Activated naive CD8-positive, alpha-beta T cell treated with anti-CD3 and anti-CD28 coated beads for 36 hours (primary cell): ENCODE measurements around the gene PRCD. TPM values are rescaled to one million over a fixed set of nuclear protein-coding genes. Genes with fewer than 3 reads are reported as not detected.

Experiments used
- DNase-seq: peaks from one replicate; pipeline ENCODE4 v3.0.0; 2021
- H3K27ac Mint-ChIP-seq: one replicate; pipeline ENCODE4 v1.8.0; 2022; ENCODE audit warnings: mild to moderate bottlenecking, moderate library complexity, mixed read lengths
- H3K27me3 Mint-ChIP-seq: one replicate; pipeline ENCODE4 v1.8.0; 2022; ENCODE audit warnings: mild to moderate bottlenecking, mixed read lengths
- H3K36me3 Mint-ChIP-seq: one replicate; pipeline ENCODE4 v1.8.0; 2021; ENCODE audit warnings: mild to moderate bottlenecking, mixed read lengths
- H3K4me1 Mint-ChIP-seq: one replicate; pipeline ENCODE4 v1.8.0; 2021; ENCODE audit warnings: mixed read lengths
- H3K4me3 Mint-ChIP-seq: one replicate; pipeline ENCODE4 v1.8.0; 2022; ENCODE audit warnings: mild to moderate bottlenecking, moderate library complexity, mixed read lengths
- H3K9me3 Mint-ChIP-seq: one replicate; pipeline ENCODE4 v1.8.0; 2022; ENCODE audit warnings: mixed read lengths
- total RNA-seq, 2 experiments: library from RNA; stranded (reverse); gene quantifications; one replicate each; pipeline ENCODE4 v1.2.3, GENCODE V29; 2021

The PRCD gene
- total RNA-seq, 2 experiments from 2014 or later: 0.36 to 0.66 TPM

- H3K4me3 Mint-ChIP-seq: no peak overlapping the region
- H3K27me3 Mint-ChIP-seq: no peaks in the 10 kb centered on the region
- H3K9me3 Mint-ChIP-seq: no peaks in the 10 kb centered on the region
- DNase-seq: no peak
- H3K27ac Mint-ChIP-seq: no peak overlapping the region
- peaks cover 6% of the 10 kb centered on the region for H3K36me3 Mint-ChIP-seq
- H3K4me1 Mint-ChIP-seq: peaks cover 10% of the 10 kb centered on the region
These were observed 32.5 kb downstream of the PRCD start for GRCh38 chr17:76572201-76572910.

- Mint-ChIP-seq H3K4me1 (peaks cover 2% of the 10 kb centered on the region), H3K27ac (no peak overlapping the region), H3K36me3 (peaks cover 4% of the 10 kb centered on the region)
These were observed 33.3 kb downstream of the PRCD start for GRCh38 chr17:76573096-76573495.

GRCh38 chr17:76574166-76574565, 34.3 kb downstream of the PRCD start:
- Mint-ChIP-seq H3K9me3 (no peaks in the 10 kb centered on the region), H3K4me1 (peaks cover 1% of the 10 kb centered on the region), H3K4me3 (no peak overlapping the region), H3K36me3 (peaks cover 4% of the 10 kb centered on the region), H3K27ac (no peak overlapping the region), H3K27me3 (no peaks in the 10 kb centered on the region)
- DNase-seq: no peak

More at GRCh38 chr17:76573096-76573495, 33.3 kb downstream of the PRCD start:
- no peak for DNase-seq
- no peaks in the 10 kb centered on the region for H3K27me3 Mint-ChIP-seq
- H3K4me3 Mint-ChIP-seq: no peak overlapping the region
- no peaks in the 10 kb centered on the region for H3K9me3 Mint-ChIP-seq

GRCh38 chr17:76575570-76575969, 35.7 kb downstream of the PRCD start:
- no peak for DNase-seq
- H3K27me3 Mint-ChIP-seq: no peaks in the 10 kb centered on the region
- H3K36me3 Mint-ChIP-seq: peaks cover 1% of the 10 kb centered on the region
- no peak overlapping the region for H3K4me3 Mint-ChIP-seq
- H3K9me3 Mint-ChIP-seq: no peaks in the 10 kb centered on the region
- H3K27ac Mint-ChIP-seq: no peak overlapping the region
- H3K4me1 Mint-ChIP-seq: peaks cover 8% of the 10 kb centered on the region

GRCh38 chr17:76576189-76576588, 36.3 kb downstream of the PRCD start:
- Mint-ChIP-seq H3K4me1 (peaks cover 8% of the 10 kb centered on the region), H3K4me3 (no peak overlapping the region), H3K27ac (no peak overlapping the region), H3K36me3 (no peaks in the 10 kb centered on the region), H3K9me3 (no peaks in the 10 kb centered on the region), H3K27me3 (no peaks in the 10 kb centered on the region)
- DNase-seq: no peak

- H3K4me3 Mint-ChIP-seq: no peak overlapping the region
- H3K27me3 Mint-ChIP-seq: peaks cover 4% of the 10 kb centered on the region
- peaks cover 8% of the 10 kb centered on the region for H3K4me1 Mint-ChIP-seq
- H3K27ac Mint-ChIP-seq: no peak overlapping the region
- H3K9me3 Mint-ChIP-seq: no peaks in the 10 kb centered on the region
- no peaks in the 10 kb centered on the region for H3K36me3 Mint-ChIP-seq
- no peak for DNase-seq
These were observed 38.0 kb downstream of the PRCD start for GRCh38 chr17:76577876-76578275.

- no peaks in the 10 kb centered on the region for H3K9me3 Mint-ChIP-seq
- DNase-seq: no peak
- H3K27ac Mint-ChIP-seq: no peak overlapping the region
- no peaks in the 10 kb centered on the region for H3K36me3 Mint-ChIP-seq
- H3K27me3 Mint-ChIP-seq: peaks cover 8% of the 10 kb centered on the region
- no peak overlapping the region for H3K4me3 Mint-ChIP-seq
- peaks cover 8% of the 10 kb centered on the region for H3K4me1 Mint-ChIP-seq
These were observed 38.5 kb downstream of the PRCD start for GRCh38 chr17:76578376-76578775.

- H3K27ac Mint-ChIP-seq: no peak overlapping the region
- H3K36me3 Mint-ChIP-seq: no peaks in the 10 kb centered on the region
- no peak for DNase-seq
These were observed 39.4 kb downstream of the PRCD start for GRCh38 chr17:76579281-76579680.

GRCh38 chr17:76581515-76581914, 41.7 kb downstream of the PRCD start:
- Mint-ChIP-seq H3K27me3 (peaks cover 33% of the 10 kb centered on the region), H3K4me1 (peaks cover 11% of the 10 kb centered on the region), H3K4me3 (no peak overlapping the region), H3K36me3 (no peaks in the 10 kb centered on the region), H3K9me3 (no peaks in the 10 kb centered on the region), H3K27ac (no peak overlapping the region)
- no peak for DNase-seq

More at GRCh38 chr17:76579281-76579680, 39.4 kb downstream of the PRCD start:
- Mint-ChIP-seq H3K27me3 (peaks cover 17% of the 10 kb centered on the region), H3K4me1 (peaks cover 8% of the 10 kb centered on the region), H3K4me3 (no peak overlapping the region), H3K9me3 (no peaks in the 10 kb centered on the region)

- peaks cover 11% of the 10 kb centered on the region for H3K4me1 Mint-ChIP-seq
- DNase-seq: no peak
- no peaks in the 10 kb centered on the region for H3K36me3 Mint-ChIP-seq
- H3K27ac Mint-ChIP-seq: no peak overlapping the region
- H3K9me3 Mint-ChIP-seq: no peaks in the 10 kb centered on the region
- H3K4me3 Mint-ChIP-seq: no peak overlapping the region
- H3K27me3 Mint-ChIP-seq: peaks cover 45% of the 10 kb centered on the region
These were observed 42.8 kb downstream of the PRCD start for GRCh38 chr17:76582660-76583059.

GRCh38 chr17:76584427-76585032, 44.7 kb downstream of the PRCD start:
- no peaks in the 10 kb centered on the region for H3K36me3 Mint-ChIP-seq
- peaks cover 6% of the 10 kb centered on the region for H3K4me1 Mint-ChIP-seq
- H3K4me3 Mint-ChIP-seq: peak overlapping the region; percentile 42
- peaks cover 62% of the 10 kb centered on the region for H3K27me3 Mint-ChIP-seq
- no peak overlapping the region for H3K27ac Mint-ChIP-seq
- DNase-seq: no peak
- H3K9me3 Mint-ChIP-seq: no peaks in the 10 kb centered on the region

GRCh38 chr17:76585033-76585648, 45.3 kb downstream of the PRCD start:
- Mint-ChIP-seq H3K27ac (no peak overlapping the region), H3K9me3 (no peaks in the 10 kb centered on the region), H3K4me3 (peak overlapping the region; percentile 42), H3K36me3 (no peaks in the 10 kb centered on the region), H3K4me1 (peaks cover 4% of the 10 kb centered on the region), H3K27me3 (peaks cover 69% of the 10 kb centered on the region)
- no peak for DNase-seq

- peak within 1 kb of the TSS; percentile 42 for H3K4me3 Mint-ChIP-seq
- peak; percentile 46 for DNase-seq
- peaks cover 71% of the 10 kb centered on the region for H3K27me3 Mint-ChIP-seq
- H3K27ac Mint-ChIP-seq: no peak within 1 kb of the TSS
- no peaks in the 10 kb centered on the region for H3K9me3 Mint-ChIP-seq
- H3K4me1 Mint-ChIP-seq: peaks cover 4% of the 10 kb centered on the region
- no peaks in the 10 kb centered on the region for H3K36me3 Mint-ChIP-seq
These were observed 46.1 kb downstream of the PRCD start, which contains the start of gene ST6GALNAC2 for GRCh38 chr17:76585649-76586593. TSS of gene ST6GALNAC2 (minus strand) at chr17:76585860. CDS start at chr17:76585808, 52 bp downstream.

GRCh38 chr17:76586741-76587487, 47.1 kb downstream of the PRCD start:
- no peaks in the 10 kb centered on the region for H3K9me3 Mint-ChIP-seq
- no peaks in the 10 kb centered on the region for H3K36me3 Mint-ChIP-seq
- peaks cover 4% of the 10 kb centered on the region for H3K4me1 Mint-ChIP-seq
- H3K4me3 Mint-ChIP-seq: no peak overlapping the region
- no peak for DNase-seq
- peaks cover 71% of the 10 kb centered on the region for H3K27me3 Mint-ChIP-seq
- no peak overlapping the region for H3K27ac Mint-ChIP-seq
